Left hindlimb (tissue), 1 donor: ENCODE measurements around the gene CYP4A22.
"Not testable (repeated sequence)": the region's sequence is repeated elsewhere in the genome, so short reads cannot be mapped to it uniquely, and the experiment has no call there.

ENCODE experiments used
- DNase-seq: peaks from one replicate; pipeline ENCODE4 v3.0.0-alpha.2; 2018

The CYP4A22 gene, protein sequence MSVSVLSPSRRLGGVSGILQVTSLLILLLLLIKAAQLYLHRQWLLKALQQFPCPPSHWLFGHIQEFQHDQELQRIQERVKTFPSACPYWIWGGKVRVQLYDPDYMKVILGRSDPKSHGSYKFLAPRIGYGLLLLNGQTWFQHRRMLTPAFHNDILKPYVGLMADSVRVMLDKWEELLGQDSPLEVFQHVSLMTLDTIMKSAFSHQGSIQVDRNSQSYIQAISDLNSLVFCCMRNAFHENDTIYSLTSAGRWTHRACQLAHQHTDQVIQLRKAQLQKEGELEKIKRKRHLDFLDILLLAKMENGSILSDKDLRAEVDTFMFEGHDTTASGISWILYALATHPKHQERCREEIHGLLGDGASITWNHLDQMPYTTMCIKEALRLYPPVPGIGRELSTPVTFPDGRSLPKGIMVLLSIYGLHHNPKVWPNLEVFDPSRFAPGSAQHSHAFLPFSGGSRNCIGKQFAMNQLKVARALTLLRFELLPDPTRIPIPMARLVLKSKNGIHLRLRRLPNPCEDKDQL

DNA sequence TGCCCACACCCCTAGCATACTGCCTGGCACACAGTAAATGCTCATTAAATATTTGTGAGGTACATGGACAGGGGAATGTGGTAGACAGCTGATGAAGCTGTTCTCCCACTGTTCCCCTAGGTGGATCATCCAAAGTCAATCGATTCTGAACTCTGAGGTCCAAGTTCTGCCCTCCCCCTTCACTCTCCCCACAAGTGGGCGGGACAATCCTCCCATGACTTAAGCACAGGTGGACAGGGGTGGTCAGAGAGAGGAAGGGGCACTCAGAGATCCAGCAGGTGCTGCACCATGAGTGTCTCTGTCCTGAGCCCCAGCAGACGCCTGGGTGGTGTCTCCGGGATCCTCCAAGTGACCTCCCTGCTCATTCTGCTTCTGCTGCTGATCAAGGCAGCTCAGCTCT, at the start of gene CYP4A22:
CYP4A22 (plus strand) TSS at position 244 of the 400 bp plus-strand sequence; CDS start at position 289, 45 bp downstream.
- DNase-seq, result no peak

DNA sequence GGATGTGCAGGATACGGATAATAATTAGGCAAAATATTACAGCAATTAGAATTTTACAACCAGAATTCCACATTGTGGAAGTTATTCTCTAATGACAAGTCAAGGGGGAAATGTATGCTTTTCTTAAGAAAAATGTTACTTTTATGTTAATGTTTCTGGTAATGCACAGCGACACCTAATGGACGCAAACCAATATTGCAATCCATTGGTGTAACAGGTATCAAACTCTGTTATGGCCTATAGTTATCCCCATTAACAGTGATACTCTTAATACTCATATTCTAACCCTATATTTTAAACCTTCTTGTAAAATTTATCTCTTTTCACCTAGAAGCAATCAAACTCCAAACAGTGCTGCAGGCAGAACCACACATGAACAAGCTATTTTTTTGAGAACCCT, 47.9 kb upstream of the CYP4A22 start:
- DNase-seq, result not testable (repeated sequence)

DNA sequence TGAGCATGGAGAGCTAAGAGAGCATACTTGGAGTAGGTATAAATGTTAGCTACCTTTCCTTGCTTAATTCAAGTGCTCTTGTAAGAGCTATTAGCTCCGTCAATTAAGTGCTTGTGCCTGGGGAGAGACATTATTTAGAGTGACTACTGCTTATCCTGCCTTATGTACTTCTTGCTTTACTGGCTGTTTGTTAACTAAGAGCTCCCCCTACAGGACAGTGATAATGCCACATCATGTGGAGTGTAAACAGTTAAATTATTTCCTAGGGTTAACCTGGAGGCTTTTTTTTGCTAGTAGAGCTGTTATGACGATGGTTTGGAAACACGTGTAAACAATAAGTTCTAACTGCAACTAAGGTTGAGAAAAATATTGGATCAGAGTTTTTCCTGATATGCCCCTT, 45.8 kb upstream of the CYP4A22 start:
- DNase-seq, result not testable (repeated sequence)

DNA sequence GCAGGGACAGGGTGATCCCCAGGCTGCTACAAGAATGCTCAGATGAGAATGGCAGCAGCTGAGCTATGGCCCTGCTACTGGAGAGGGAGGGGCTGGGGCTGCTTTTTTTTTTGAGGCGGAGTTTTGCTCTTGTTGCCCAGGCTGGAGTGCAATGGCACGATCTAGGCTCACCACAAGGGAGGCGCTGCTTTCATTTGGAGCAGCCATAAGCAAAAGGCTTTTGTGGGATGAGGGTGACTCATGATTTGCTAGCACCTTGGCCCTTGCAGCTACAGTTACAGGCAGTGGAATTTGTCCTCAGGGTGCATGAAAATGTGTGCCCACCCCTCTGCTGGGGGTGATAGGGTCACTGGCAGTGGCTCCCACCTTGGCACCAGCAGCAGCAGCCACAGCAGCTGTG, 32.4 kb upstream of the CYP4A22 start:
- DNase-seq, result no peak

- no peak for DNase-seq
Observed at GRCh38 chr1:47106792-47107191, 30.4 kb upstream of the CYP4A22 start.

- DNase-seq, result not testable (repeated sequence)
Observed at GRCh38 chr1:47107851-47108574, 29.2 kb upstream of the CYP4A22 start.

GRCh38 chr1:47109482-47109881, 27.8 kb upstream of the CYP4A22 start:
- not testable (repeated sequence) for DNase-seq

GRCh38 chr1:47113178-47113577, 24.1 kb upstream of the CYP4A22 start:
- no peak for DNase-seq

- DNase-seq, result not testable (repeated sequence)
Observed at GRCh38 chr1:47121039-47121438, 16.2 kb upstream of the CYP4A22 start.

DNA sequence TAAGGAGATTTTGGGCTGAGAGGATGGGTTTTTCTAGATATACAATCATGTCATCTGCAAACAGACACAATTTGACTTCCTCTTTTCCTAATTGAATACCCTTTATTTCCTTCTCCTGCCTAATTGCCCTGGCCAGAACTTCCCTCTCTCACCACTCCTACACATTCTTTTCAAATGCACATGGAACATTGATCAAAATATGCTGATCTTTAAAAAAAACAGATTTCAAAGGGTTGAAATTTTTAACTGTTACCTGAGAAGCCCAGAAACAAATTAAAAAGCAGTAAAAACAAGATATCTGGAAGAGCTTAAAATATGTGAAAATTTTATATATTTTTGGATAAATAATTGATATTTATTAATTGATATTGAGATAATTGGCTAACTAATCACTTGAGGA, 12.4 kb upstream of the CYP4A22 start:
- not testable (repeated sequence) for DNase-seq

DNA sequence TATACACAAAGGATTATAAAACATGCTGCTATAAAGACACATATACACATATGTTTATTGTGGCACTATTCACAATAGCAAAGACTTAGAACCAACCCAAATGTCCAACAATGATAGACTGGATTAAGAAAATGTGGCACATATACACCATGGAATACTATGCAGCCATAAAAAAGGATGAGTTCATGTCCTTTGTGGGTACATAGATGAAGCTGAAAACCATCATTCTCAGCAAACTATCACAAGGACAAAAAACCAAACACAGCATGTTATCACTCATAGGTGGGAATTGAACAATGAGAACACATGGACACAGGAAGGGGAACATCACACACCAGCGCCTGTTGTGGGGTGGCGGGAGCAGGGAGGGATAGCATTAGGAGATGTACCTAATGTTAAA, 10.2 kb upstream of the CYP4A22 start:
- DNase-seq, result not testable (repeated sequence)

DNA sequence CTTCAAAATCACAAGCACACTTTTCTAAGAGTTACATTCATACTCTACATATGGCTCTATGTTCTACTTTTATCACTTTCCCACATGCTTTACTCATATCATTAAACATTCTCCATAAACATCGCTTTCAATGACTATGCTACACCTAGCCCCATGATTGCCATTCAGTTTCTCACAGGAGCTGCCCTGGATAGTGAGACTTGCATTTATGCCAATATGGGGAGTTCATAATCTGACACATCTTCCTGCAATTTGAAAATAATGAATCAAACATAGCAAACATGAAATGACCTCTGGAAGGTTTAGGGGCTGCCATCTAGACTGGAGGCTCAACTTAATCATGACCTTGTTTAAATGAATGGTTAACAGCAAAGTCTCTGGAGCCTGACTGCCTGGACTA, 9.0 kb upstream of the CYP4A22 start:
- DNase-seq, result no peak

GRCh38 chr1:47128854-47129253, 8.4 kb upstream of the CYP4A22 start:
- DNase-seq, result not testable (repeated sequence)

GRCh38 chr1:47129489-47130230, 7.6 kb upstream of the CYP4A22 start:
- DNase-seq, result not testable (repeated sequence)

DNA sequence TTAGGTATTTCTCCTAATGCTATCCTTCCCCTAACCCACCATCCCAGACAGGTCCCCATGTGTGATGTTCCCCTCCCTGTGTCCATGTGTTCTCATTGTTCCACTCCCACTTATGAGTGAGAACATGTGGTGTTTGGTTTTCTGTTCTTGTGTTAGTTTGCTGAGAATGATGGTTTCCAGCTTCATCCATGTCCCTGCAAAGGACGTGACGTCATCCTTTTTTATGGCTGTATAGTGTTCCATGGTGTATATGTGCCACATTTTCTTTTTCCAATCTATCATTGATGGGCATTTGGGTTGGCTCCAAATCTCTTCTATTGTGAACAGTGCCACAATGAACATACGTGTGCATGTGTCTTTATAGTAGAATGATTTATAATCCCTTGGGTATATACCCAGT, 4.6 kb upstream of the CYP4A22 start:
- not testable (repeated sequence) for DNase-seq

DNA sequence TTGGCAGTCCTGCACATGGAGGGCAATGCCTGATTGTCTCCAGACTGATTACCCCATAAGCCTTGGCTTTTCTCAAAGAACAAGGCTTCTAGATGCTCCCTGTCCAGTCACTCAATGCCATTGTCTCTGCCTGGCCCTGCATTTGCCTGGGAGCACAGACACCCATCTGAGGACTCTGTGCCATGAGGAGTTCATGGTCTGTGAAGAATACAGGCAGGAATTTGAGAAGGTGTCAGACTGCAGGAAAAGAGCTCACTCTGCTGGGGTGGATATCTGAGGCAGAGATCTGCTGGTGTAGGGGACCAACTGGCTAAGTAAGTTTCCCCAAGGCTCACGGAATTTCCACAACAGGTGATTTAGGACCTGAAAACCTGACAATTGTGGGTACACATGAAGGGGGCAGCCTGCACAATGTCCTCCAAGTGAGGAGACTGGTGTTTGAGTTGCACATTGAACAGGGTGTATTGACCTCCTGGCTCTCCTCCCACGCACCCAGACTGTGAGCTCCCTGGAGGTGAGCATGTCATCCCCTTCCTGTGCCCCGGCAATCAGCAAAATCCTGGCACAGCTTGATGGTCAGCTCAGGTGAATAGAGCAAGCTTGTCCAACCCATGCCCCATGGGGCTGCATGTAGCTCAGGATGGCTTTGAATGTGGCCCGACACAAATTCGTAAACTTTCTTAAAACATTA, 829 bp downstream of the CYP4A22 start:
- no peak for DNase-seq

DNA sequence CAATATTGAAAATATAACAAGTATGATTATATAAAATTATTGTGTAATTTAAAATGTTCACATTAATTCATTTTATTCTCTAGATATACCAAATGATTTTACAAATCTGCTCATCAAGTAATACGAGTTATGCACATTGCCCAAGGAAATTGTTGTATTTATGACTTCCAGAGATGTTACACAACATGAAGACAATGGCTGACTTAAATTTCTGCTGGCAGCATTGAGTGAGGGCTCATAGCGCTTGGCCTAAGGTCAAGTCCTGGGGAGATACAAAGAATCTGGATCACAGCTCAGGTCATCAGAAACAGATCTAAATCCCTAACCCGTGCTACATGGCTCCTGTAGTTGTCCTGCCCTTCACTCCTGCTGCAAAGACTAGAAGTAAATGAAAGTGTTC, 3.1 kb downstream of the CYP4A22 start:
- not testable (repeated sequence) for DNase-seq

DNA sequence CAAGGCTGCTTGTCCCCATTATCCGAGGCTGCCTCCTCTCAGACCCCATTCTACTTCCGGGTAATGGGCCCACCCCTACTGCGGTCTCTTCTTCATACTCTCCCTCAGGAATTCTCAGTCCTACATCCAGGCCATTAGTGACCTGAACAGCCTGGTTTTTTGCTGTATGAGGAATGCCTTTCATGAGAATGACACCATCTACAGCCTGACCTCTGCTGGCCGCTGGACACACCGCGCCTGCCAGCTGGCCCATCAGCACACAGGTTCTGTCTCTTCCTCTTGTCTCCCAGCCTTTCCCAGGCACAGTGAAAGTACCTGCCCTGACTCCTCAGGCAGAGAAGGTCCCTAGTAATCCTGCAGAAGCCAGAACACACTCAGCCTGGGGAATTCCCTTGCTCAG, 6.4 kb downstream of the CYP4A22 start:
- not testable (repeated sequence) for DNase-seq

GRCh38 chr1:47146495-47146894, 9.3 kb downstream of the CYP4A22 start:
- DNase-seq, result not testable (repeated sequence)

DNA sequence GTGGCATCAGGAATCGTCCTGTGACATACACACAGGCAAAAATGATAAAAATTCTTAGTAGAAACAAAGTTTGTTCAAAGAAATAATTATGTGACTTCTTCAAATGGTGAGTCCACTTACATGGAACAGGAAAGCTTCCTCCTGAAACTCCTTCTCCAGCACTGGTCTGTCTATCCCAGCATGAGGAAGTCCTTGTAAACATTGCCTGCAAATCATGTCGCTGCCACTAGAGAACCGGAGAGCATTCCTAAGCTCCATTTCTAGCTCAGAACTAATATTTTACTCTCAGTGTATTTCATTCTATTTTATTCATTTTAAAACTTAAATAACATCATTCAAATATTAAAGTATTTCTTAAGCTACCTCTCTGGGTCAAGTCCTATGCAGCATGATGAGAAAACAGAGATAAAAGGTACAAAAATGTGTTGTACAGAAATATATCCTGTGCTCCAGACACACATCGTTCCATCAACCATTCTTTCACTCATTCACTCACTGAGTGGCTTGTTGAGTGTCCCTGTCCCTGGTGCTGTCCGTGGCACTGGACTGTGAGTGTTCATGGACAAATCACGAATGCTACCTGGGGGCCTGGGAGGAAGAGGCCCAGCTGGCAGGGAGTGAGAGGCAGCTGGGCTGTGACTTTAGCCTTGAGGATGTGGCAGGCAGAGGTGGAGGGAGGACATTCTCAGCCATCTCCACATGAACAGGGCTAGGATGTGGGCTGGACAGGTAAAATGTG, 10.0 kb downstream of the CYP4A22 start:
- no peak for DNase-seq

- DNase-seq, result not testable (repeated sequence)
Observed at GRCh38 chr1:47149162-47149561, 11.9 kb downstream of the CYP4A22 start.

GRCh38 chr1:47156457-47156856, 19.2 kb downstream of the CYP4A22 start:
- not testable (repeated sequence) for DNase-seq
